HEK293T (cell line): Measurements from ENCODE around the gene NARS2.

Experiments used
- FOXM1 ChIP-seq: fragments of 450-650 bp; IDR thresholded peaks from 2 replicates; pipeline ENCODE4 v1.6.1; 2017; ENCODE audit warnings: mild to moderate bottlenecking, borderline replicate concordance
- SUZ12 ChIP-seq: fragments of 450-650 bp; IDR thresholded peaks from 2 replicates; pipeline ENCODE4 v1.6.1; 2016; ENCODE audit warnings: mild to moderate bottlenecking

- no peak for TF ChIP-seq FOXM1
- no peak for TF ChIP-seq SUZ12
Measured at GRCh38 chr11:78586452-78587046, 11.9 kb upstream of the NARS2 start.
